Measurements from ENCODE around the gene GOSR2. TPM values are rescaled to one million over a fixed set of nuclear protein-coding genes. Genes with fewer than 3 reads are reported as not detected.
"Not testable (repeated sequence)": the region's sequence is repeated elsewhere in the genome, so short reads cannot be mapped to it uniquely, and the experiment has no call there.

Gene GOSR2
- total and polyA plus RNA-seq, 3 experiments from 2014 or later: 50.6 to 62.4 (median 61.1) TPM

DNA sequence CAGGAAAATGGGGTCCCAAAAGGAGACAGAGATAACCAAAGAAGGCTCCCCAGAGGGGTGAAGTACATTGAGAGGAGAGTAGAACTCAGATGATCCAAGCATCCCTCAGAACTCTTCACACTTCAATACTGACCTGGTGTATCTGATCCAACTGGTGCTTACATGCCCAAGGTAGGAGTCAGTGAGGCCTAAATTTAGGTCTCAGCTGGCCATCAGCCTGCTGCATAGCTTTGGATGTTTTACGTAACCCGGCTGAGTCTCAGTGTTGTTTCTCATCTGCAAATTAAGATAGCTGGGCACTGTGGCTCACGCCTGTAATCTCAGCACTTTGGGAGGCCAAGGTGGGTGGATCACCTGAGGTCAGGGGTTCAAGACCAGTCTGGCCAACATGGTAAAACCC lies 11.6 kb upstream of the GOSR2 start:
- no peak overlapping the region for H3K27ac ChIP-seq (ENCODE audit: low read depth, low read length)
- ChIA-PET CTCF (no interaction called here), POLR2A (no interaction called here)

DNA sequence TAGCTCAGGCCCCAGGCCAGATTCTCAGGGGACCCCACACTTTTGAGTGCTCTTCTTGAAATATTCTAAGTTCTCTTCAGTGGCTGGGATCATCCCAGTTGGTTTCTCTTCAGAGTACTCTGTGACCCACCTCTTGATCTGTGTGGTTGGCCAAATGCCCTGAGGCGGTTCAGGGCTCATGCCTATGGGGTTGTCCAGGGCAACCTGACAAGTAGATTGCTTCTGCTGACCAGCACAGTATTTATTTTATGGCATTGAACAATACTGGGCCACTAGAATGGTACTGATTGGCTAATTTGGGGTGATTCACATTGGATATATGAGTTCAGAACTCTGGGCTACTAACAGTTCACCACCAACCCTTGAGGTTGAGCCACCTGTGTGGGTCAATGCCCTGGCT lies 7.4 kb upstream of the GOSR2 start:
- Histone ChIP-seq H3K27ac (ENCODE audit: low read depth, low read length) (no peak overlapping the region), H3K36me3 (ENCODE audit: insufficient read depth, low read length) (no peaks in the 10 kb centered on the region), H3K9me3 (ENCODE audit: low read length) (no peaks in the 10 kb centered on the region), H3K4me3 (ENCODE audit: low read length) (no peak overlapping the region), H3K27me3 (ENCODE audit: insufficient read depth, low read length, poor library complexity, severe bottlenecking) (no peaks in the 10 kb centered on the region), H3K4me1 (ENCODE audit: insufficient read depth, low read length) (no peaks in the 10 kb centered on the region)
- no peaks in the 10 kb centered on the region for H3K4me1 Mint-ChIP-seq
- peaks cover 0 to 4% (median 0%) of the 10 kb centered on the region in 3 donors for H3K36me3 Mint-ChIP-seq
- no peak for DNase-seq
- H3K27me3 Mint-ChIP-seq: peaks cover 6 to 8% of the 10 kb centered on the region in 2 donors
- no peak overlapping the region for H3K27ac Mint-ChIP-seq
- CTCF ChIA-PET: no interaction called here
- H3K9me3 Mint-ChIP-seq: peaks cover 0 to 2% (median 0%) of the 10 kb centered on the region in 5 donors
- no peak overlapping the region for H3K4me3 Mint-ChIP-seq
- POLR2A ChIA-PET: no interaction called here

More for the DNA sequence above, 11.6 kb upstream of the GOSR2 start:
- Histone ChIP-seq H3K9me3 (ENCODE audit: low read length) (no peaks in the 10 kb centered on the region), H3K36me3 (ENCODE audit: insufficient read depth, low read length) (no peaks in the 10 kb centered on the region), H3K4me1 (ENCODE audit: insufficient read depth, low read length) (no peaks in the 10 kb centered on the region), H3K4me3 (ENCODE audit: low read length) (no peak overlapping the region), H3K27me3 (ENCODE audit: insufficient read depth, low read length, poor library complexity, severe bottlenecking) (peaks cover 4% of the 10 kb centered on the region)
- Mint-ChIP-seq H3K27me3 (peaks cover 15 to 20% of the 10 kb centered on the region in 2 donors), H3K9me3 (no peaks in the 10 kb centered on the region), H3K4me3 (no peak overlapping the region), H3K36me3 (peaks cover 0 to 3% (median 0%) of the 10 kb centered on the region in 3 donors), H3K27ac (no peak overlapping the region), H3K4me1 (no peaks in the 10 kb centered on the region)
- DNase-seq: no peak

DNA sequence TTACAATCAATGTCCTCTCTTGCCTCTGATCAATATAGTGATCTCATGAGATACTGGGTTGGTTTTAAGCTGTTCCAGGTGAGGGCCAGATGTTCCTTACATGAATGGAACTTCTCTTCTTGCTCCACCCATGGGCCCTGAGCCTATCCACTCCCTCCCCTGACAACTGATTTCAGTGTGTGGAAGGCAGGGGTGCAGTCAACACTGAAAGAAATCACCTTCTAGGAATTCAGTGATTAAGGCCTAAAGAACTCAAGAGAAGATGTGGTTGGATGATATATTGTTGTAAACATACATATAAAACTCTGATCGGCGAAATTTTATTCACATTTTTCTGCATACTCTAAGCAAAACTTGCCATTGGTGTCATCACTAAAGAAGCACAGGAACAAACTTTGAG lies 6.7 kb upstream of the GOSR2 start:
- ChIA-PET POLR2A (no interaction called here), CTCF (no interaction called here)
- H3K36me3 ChIP-seq (ENCODE audit: insufficient read depth, low read length): no peaks in the 10 kb centered on the region
- no peaks in the 10 kb centered on the region for H3K4me1 ChIP-seq (ENCODE audit: insufficient read depth, low read length)
- Mint-ChIP-seq H3K4me1 (no peaks in the 10 kb centered on the region), H3K4me3 (no peak overlapping the region), H3K36me3 (peaks cover 0 to 4% (median 0%) of the 10 kb centered on the region in 3 donors), H3K27me3 (peaks cover 4% of the 10 kb centered on the region in 2 donors), H3K9me3 (peaks cover 0 to 2% (median 0%) of the 10 kb centered on the region in 5 donors), H3K27ac (no peak overlapping the region)
- no peaks in the 10 kb centered on the region for H3K27me3 ChIP-seq (ENCODE audit: insufficient read depth, low read length, poor library complexity, severe bottlenecking)
- H3K4me3 ChIP-seq (ENCODE audit: low read length): no peak overlapping the region
- DNase-seq: no peak
- H3K9me3 ChIP-seq (ENCODE audit: low read length): no peaks in the 10 kb centered on the region
- no peak overlapping the region for H3K27ac ChIP-seq (ENCODE audit: low read depth, low read length)

DNA sequence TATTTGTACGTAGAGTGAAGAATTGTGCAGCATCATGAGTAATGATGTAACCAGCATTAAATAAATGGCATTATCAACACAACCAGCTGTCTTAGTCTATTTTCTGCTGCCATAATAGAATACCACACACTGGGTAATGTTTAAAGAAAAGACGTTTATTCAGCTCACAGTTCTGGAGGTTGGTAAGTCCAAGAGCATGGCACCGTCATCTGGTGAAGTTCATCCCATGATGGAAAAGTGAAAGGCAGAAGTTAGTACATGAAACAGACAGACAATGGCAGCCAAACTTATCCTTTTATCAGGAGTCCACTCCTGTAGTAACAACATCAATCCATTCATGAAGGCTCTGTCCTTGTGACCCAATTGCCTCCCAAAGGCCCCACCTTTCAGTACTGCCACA lies 6.3 kb upstream of the GOSR2 start:
- Histone ChIP-seq H3K27ac (ENCODE audit: low read depth, low read length) (no peak overlapping the region), H3K4me1 (ENCODE audit: insufficient read depth, low read length) (no peaks in the 10 kb centered on the region), H3K36me3 (ENCODE audit: insufficient read depth, low read length) (no peaks in the 10 kb centered on the region), H3K9me3 (ENCODE audit: low read length) (no peaks in the 10 kb centered on the region), H3K4me3 (ENCODE audit: low read length) (no peak overlapping the region), H3K27me3 (ENCODE audit: insufficient read depth, low read length, poor library complexity, severe bottlenecking) (no peaks in the 10 kb centered on the region)
- Mint-ChIP-seq H3K27ac (no peak overlapping the region), H3K4me3 (no peak overlapping the region), H3K36me3 (peaks cover 0 to 4% (median 0%) of the 10 kb centered on the region in 3 donors), H3K27me3 (peaks cover 4% of the 10 kb centered on the region in 2 donors), H3K4me1 (no peaks in the 10 kb centered on the region), H3K9me3 (peaks cover 0 to 2% (median 0%) of the 10 kb centered on the region in 5 donors)
- CTCF ChIA-PET: no interaction called here
- DNase-seq: no peak
- POLR2A ChIA-PET: no interaction called here

DNA sequence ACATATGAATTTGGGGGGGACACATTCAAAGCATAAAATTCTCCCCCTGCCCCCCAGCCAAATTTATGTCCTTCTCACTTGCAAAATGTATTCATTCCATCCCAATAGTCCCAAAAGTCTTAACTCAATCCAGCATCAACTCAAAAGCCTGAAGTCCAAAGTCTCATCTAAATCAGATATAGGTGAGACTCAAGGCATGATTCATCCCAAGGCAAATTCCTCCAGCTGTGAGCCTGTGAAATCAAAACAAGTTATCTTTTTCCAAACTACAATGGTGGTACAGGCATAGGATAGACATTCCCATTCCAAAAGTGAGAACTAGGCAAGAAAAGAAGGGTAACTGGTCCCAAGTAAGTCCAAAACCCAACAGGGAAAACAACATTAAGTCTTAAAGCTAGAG lies 5.9 kb upstream of the GOSR2 start:
- H3K27ac Mint-ChIP-seq: no peak overlapping the region
- H3K27me3 ChIP-seq (ENCODE audit: insufficient read depth, low read length, poor library complexity, severe bottlenecking): no peaks in the 10 kb centered on the region
- DNase-seq: no peak
- H3K36me3 ChIP-seq (ENCODE audit: insufficient read depth, low read length): no peaks in the 10 kb centered on the region
- H3K4me1 Mint-ChIP-seq: peaks cover under 1 to 2% (median 2%) of the 10 kb centered on the region in 3 donors
- no peak overlapping the region for H3K4me3 ChIP-seq (ENCODE audit: low read length)
- ChIA-PET POLR2A (no interaction called here), CTCF (no interaction called here)
- no peaks in the 10 kb centered on the region for H3K4me1 ChIP-seq (ENCODE audit: insufficient read depth, low read length)
- H3K9me3 Mint-ChIP-seq: peaks cover 0 to 2% (median 0%) of the 10 kb centered on the region in 5 donors
- H3K36me3 Mint-ChIP-seq: peaks cover 0 to 4% (median 0%) of the 10 kb centered on the region in 3 donors
- H3K27ac ChIP-seq (ENCODE audit: low read depth, low read length): no peak overlapping the region
- no peak overlapping the region for H3K4me3 Mint-ChIP-seq
- no peaks in the 10 kb centered on the region for H3K9me3 ChIP-seq (ENCODE audit: low read length)
- peaks cover 3 to 4% of the 10 kb centered on the region in 2 donors for H3K27me3 Mint-ChIP-seq

DNA sequence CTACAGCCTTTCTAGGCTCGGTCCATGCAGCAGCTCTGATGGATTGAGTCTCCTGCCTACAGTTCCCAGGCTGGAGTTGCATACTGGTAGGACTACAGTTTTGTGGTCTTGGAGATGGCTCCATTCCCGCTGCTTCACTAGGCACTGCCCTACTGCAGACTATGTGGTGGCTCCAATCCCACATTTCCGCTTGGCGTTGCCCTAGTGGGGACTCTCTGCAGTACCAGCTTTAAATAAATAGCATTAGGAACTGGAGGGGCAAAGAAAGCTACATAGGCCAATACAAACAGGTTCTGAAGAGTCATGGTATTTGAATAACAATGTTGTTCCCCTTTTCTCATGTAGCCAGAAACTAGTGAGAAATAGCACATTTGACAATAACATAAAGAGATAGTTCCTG lies 5.4 kb upstream of the GOSR2 start:
- peaks cover 0 to 2% (median 0%) of the 10 kb centered on the region in 5 donors for H3K9me3 Mint-ChIP-seq
- CTCF ChIA-PET: no interaction called here

DNA sequence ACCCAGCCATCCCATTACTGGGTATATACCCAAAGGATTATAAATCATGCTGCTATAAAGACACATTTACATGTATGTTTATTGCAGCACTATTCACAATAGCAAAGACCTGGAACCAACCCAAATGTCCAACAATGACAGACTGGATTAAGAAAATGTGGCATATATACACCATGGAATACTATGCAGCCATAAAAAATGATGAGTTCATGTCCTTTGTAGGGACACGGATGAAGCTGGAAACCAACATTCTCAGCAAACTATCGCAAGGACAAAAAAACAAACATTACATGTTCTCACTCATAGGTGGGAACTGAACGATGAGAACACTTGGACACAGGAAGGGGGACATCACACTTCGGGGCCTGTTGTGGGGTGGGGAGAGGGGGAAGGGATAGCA lies 998 bp upstream of the GOSR2 start:
- CTCF ChIA-PET; H3K27me3 Mint-ChIP-seq; H3K9me3 Mint-ChIP-seq; H3K27me3 ChIP-seq (ENCODE audit: insufficient read depth, low read length, poor library complexity, severe bottlenecking); H3K9me3 ChIP-seq (ENCODE audit: low read length); H3K27ac ChIP-seq (ENCODE audit: low read depth, low read length); H3K4me3 ChIP-seq (ENCODE audit: low read length); DNase-seq; POLR2A ChIA-PET; H3K36me3 ChIP-seq (ENCODE audit: insufficient read depth, low read length): not testable (repeated sequence)
- Mint-ChIP-seq H3K4me1 (peaks cover 45 to 51% (median 50%) of the 10 kb centered on the region in 3 donors), H3K36me3 (peaks cover 0 to 19% (median 0%) of the 10 kb centered on the region in 3 donors), H3K27ac (peak overlapping the region in 6 of 8 donors; percentile 27 to 96 (median 86)), H3K4me3 (peak overlapping the region; percentile 64 to 92 (median 75))
- H3K4me1 ChIP-seq (ENCODE audit: insufficient read depth, low read length): peaks cover 32% of the 10 kb centered on the region

More for the DNA sequence above, 5.4 kb upstream of the GOSR2 start:
- Histone ChIP-seq H3K4me1 (ENCODE audit: insufficient read depth, low read length) (no peaks in the 10 kb centered on the region), H3K36me3 (ENCODE audit: insufficient read depth, low read length) (no peaks in the 10 kb centered on the region), H3K9me3 (ENCODE audit: low read length) (no peaks in the 10 kb centered on the region), H3K4me3 (ENCODE audit: low read length) (no peak overlapping the region), H3K27ac (ENCODE audit: low read depth, low read length) (no peak overlapping the region), H3K27me3 (ENCODE audit: insufficient read depth, low read length, poor library complexity, severe bottlenecking) (no peaks in the 10 kb centered on the region)
- Mint-ChIP-seq H3K36me3 (peaks cover 0 to 4% (median under 1%) of the 10 kb centered on the region in 3 donors), H3K27ac (no peak overlapping the region), H3K4me3 (no peak overlapping the region), H3K4me1 (peaks cover 3 to 7% (median 7%) of the 10 kb centered on the region in 3 donors), H3K27me3 (peaks cover 0 to 4% of the 10 kb centered on the region in 2 donors)
- DNase-seq: no peak
- POLR2A ChIA-PET: no interaction called here

DNA sequence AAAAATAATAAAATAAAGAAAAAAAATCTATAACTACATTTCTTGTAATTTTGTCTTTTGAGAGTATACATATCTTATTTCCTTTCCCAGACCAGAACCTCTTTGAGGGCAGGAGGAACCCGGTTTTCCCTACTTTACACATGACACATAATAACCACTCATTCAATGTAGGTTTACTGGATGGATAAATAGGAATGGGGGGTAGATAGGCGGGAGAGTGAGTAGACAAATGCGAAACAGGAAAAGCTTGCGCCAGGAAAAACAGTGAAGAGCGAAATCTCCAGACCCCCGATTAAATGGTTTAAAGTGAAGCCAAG lies 515 bp upstream of the GOSR2 start:
- Histone ChIP-seq H3K4me1 (ENCODE audit: insufficient read depth, low read length) (peaks cover 36% of the 10 kb centered on the region), H3K9me3 (ENCODE audit: low read length) (no peaks in the 10 kb centered on the region), H3K27ac (ENCODE audit: low read depth, low read length) (peak overlapping the region; percentile 90), H3K4me3 (ENCODE audit: low read length) (peak overlapping the region; percentile 72), H3K27me3 (ENCODE audit: insufficient read depth, low read length, poor library complexity, severe bottlenecking) (no peaks in the 10 kb centered on the region), H3K36me3 (ENCODE audit: insufficient read depth, low read length) (no peaks in the 10 kb centered on the region)
- Mint-ChIP-seq H3K36me3 (peaks cover 0 to 19% (median 0%) of the 10 kb centered on the region in 3 donors), H3K27ac (peak overlapping the region; percentile 96 to 100 (median 100)), H3K4me1 (peaks cover 50 to 56% (median 55%) of the 10 kb centered on the region in 3 donors), H3K9me3 (no peaks in the 10 kb centered on the region), H3K4me3 (peak overlapping the region; percentile 89 to 96 (median 92)), H3K27me3 (no peaks in the 10 kb centered on the region)
- POLR2A ChIA-PET: no interaction called here
- CTCF ChIA-PET: no interaction called here
- no peak for DNase-seq
